HepG2 (cell line): ENCODE measurements around the gene TBCD. TPM values are rescaled to one million over a fixed set of nuclear protein-coding genes. Genes with fewer than 3 reads are reported as not detected.

ENCODE experiments used
- ASH2L ChIP-seq: fragments of 300-600, 200-600 bp; sonication (generic); IDR thresholded peaks from 2 replicates; pipeline ENCODE4 v1.7.0; 2017; ENCODE audit warnings: low read depth, mild to moderate bottlenecking, moderate library complexity, mixed read lengths, low read length; ENCODE audit not compliant: insufficient read length
- ATF2 ChIP-seq: sonication (generic); formaldehyde crosslinking; IDR thresholded peaks from 2 replicates; pipeline ENCODE4 v1.4.0; 2020; ENCODE audit warnings: missing genetic modification reagents
- DBP ChIP-seq: sonication (generic); formaldehyde crosslinking; IDR thresholded peaks from 2 replicates; pipeline ENCODE4 v1.4.0; 2020; ENCODE audit warnings: missing genetic modification reagents; ENCODE audit errors: not compliant biosample characterization
- GATAD1 ChIP-seq: IDR thresholded peaks from 2 replicates; pipeline ENCODE4 v1.6.1; 2016; ENCODE audit warnings: missing genetic modification reagents, missing compliant biosample characterization
- GTF2F1 ChIP-seq: fragments of 150-350 bp; IDR thresholded peaks from 2 replicates; pipeline ENCODE4 v1.6.1; 2014; ENCODE audit warnings: low read length
- KLF16 ChIP-seq, 2 experiments: sonication (generic) in 1 of 2; formaldehyde crosslinking in 1 of 2; IDR thresholded peaks; 2 replicates each; pipeline versions ENCODE4 v1.6.1 to v1.8.0; 2016 to 2023; ENCODE audit warnings: missing genetic modification reagents in 2 of 2, missing compliant biosample characterization in 1 of 2
- MBNL3 ChIP-seq: fragments of 250-450 bp; sonication (Bioruptor Pico); conservative IDR thresholded peaks from 2 replicates; pipeline ENCODE4 v1.8.0; 2022; ENCODE audit warnings: mild to moderate bottlenecking, inconsistent platforms
- SYNCRIP ChIP-seq: fragments of 200-400 bp; formaldehyde crosslinking; IDR thresholded peaks from 2 replicates; pipeline ENCODE4 v1.6.1; 2018; ENCODE audit warnings: mild to moderate bottlenecking, low read depth, low read length; ENCODE audit not compliant: insufficient read depth
- TAF1 ChIP-seq: sonication (generic); formaldehyde crosslinking; IDR thresholded peaks from 2 replicates; pipeline ENCODE4 v1.4.0; 2020; ENCODE audit warnings: missing genetic modification reagents
- YY1 ChIP-seq: IDR thresholded peaks from 2 replicates; pipeline ENCODE4 v1.6.1; 2011; ENCODE audit warnings: low read length, low read depth, moderate library complexity, mild to moderate bottlenecking; ENCODE audit not compliant: insufficient read depth, insufficient replicate concordance
- ZNF839 ChIP-seq: sonication (generic); formaldehyde crosslinking; IDR thresholded peaks from 2 replicates; pipeline ENCODE4 v1.4.0; 2020; ENCODE audit warnings: missing genetic modification reagents, mild to moderate bottlenecking, borderline replicate concordance
- polyA plus RNA-seq, 8 experiments: library from polyadenylated mRNA; depleted of rRNA in 3 of 8; stranded (reverse) in 7 of 8; unstranded in 1 of 8; fragments of >200 nt; fragmentation: Illumina TruSeq in 4 of 8; extraction: Trizol in 4 of 8; gene quantifications; 2 replicates each; pipeline versions ENCODE4 v1.2.1 to v1.2.3, GENCODE V29; 2011 to 2016; ENCODE audit warnings: low read depth in 4 of 8, missing spikeins in 1 of 8, mixed read lengths in 1 of 8; ENCODE audit not compliant: insufficient read depth in 1 of 8
- total RNA-seq, 5 experiments: library from RNA; depleted of rRNA; stranded (reverse); fragments of >200 nt; fragmentation: Illumina TruSeq; extraction: Trizol; gene quantifications; 2 replicates each; pipeline ENCODE4 v1.2.3, GENCODE V29; 2016; ENCODE audit warnings: low read depth in 1 of 5
- TF ChIP-seq, protein P1 (sequence below): IDR thresholded peaks from 2 replicates; pipeline ENCODE4 v1.6.1; 2016; ENCODE audit warnings: low read depth, control low read depth
- TF ChIP-seq, protein P2 (sequence below): sonication (generic); formaldehyde crosslinking; IDR thresholded peaks from 2 replicates; pipeline ENCODE4 v1.4.0; 2020; ENCODE audit warnings: missing genetic modification reagents, borderline replicate concordance
- TF ChIP-seq, protein P3 (sequence below): sonication (generic); formaldehyde crosslinking; IDR thresholded peaks from 2 replicates; pipeline ENCODE4 v1.9.0; 2021; ENCODE audit warnings: mild to moderate bottlenecking, missing genetic modification reagents

The TBCD gene
- total and polyA plus RNA-seq, 2 of the 13 experiments (the other 11 are each of a cell fraction or from before 2014, with no cell fraction given): 33.9 to 54.8 TPM

DNA sequence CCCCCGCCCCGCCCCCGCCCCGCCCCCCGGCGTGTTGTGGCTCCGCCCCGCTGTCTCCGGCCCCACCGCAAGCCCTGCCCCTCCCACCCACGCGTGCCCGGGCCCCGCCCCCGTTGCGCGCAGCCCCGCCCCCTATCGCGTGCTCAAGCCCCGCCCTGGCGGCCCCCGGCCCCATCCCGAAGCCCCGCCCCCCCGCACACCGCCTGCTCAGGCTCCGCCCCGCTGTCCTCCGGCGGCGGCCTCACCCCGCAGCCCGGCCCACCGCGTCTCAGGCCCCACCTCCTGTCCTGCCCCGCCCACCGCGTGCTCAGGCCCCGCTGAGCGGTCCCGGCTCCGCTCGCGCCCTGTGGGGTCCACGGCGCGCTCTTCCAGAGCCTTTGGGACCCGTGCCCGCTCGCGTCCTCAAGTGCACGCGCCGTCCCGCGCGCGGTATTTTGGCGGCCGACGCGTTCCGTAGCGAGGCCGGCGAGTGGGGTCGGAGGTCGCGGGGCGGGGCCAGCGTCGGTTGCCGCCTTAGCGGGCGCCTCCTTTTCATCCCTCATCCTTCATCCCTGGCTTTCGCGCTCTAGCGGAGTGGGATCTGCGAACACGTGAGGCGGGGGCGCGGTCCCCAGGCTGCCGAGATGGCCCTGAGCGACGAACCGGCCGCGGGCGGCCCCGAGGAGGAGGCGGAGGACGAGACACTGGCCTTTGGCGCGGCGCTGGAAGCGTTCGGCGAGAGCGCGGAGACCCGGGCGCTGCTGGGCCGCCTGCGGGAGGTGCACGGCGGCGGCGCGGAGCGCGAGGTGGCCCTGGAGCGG, at the start of gene TBCD (continued):
- TF ChIP-seq ATF2 (CRISPR knock-in tag) (peak; percentile 91), KLF16 (CRISPR knock-in tag; IDR thresholded peaks at IDR 0.05) (peak in 1 of 2 experiments; percentile 94; a peak in 1 of 4 replicates), ZNF839 (CRISPR knock-in tag) (peak; percentile 97; the same call in 1 of the 2 replicates), GTF2F1 (no peak), GATAD1 (CRISPR knock-in tag) (peak; percentile 93), YY1 (peak; percentile 73), MBNL3 (no peak), TAF1 (CRISPR knock-in tag) (peak; percentile 55; the same call in 1 of the 2 replicates), ASH2L (peak; percentile 91), SYNCRIP (no peak), DBP (CRISPR knock-in tag) (no peak)
- TF ChIP-seq, protein P1, sequence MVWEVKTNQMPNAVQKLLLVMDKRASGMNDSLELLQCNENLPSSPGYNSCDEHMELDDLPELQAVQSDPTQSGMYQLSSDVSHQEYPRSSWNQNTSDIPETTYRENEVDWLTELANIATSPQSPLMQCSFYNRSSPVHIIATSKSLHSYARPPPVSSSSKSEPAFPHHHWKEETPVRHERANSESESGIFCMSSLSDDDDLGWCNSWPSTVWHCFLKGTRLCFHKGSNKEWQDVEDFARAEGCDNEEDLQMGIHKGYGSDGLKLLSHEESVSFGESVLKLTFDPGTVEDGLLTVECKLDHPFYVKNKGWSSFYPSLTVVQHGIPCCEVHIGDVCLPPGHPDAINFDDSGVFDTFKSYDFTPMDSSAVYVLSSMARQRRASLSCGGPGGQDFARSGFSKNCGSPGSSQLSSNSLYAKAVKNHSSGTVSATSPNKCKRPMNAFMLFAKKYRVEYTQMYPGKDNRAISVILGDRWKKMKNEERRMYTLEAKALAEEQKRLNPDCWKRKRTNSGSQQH (CRISPR knock-in tag): peak; percentile 97
- TF ChIP-seq, protein P2, sequence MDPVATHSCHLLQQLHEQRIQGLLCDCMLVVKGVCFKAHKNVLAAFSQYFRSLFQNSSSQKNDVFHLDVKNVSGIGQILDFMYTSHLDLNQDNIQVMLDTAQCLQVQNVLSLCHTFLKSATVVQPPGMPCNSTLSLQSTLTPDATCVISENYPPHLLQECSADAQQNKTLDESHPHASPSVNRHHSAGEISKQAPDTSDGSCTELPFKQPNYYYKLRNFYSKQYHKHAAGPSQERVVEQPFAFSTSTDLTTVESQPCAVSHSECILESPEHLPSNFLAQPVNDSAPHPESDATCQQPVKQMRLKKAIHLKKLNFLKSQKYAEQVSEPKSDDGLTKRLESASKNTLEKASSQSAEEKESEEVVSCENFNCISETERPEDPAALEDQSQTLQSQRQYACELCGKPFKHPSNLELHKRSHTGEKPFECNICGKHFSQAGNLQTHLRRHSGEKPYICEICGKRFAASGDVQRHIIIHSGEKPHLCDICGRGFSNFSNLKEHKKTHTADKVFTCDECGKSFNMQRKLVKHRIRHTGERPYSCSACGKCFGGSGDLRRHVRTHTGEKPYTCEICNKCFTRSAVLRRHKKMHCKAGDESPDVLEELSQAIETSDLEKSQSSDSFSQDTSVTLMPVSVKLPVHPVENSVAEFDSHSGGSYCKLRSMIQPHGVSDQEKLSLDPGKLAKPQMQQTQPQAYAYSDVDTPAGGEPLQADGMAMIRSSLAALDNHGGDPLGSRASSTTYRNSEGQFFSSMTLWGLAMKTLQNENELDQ (CRISPR knock-in tag): peak; percentile 79; the same call in 1 of the 2 replicates
- TF ChIP-seq, protein P3, sequence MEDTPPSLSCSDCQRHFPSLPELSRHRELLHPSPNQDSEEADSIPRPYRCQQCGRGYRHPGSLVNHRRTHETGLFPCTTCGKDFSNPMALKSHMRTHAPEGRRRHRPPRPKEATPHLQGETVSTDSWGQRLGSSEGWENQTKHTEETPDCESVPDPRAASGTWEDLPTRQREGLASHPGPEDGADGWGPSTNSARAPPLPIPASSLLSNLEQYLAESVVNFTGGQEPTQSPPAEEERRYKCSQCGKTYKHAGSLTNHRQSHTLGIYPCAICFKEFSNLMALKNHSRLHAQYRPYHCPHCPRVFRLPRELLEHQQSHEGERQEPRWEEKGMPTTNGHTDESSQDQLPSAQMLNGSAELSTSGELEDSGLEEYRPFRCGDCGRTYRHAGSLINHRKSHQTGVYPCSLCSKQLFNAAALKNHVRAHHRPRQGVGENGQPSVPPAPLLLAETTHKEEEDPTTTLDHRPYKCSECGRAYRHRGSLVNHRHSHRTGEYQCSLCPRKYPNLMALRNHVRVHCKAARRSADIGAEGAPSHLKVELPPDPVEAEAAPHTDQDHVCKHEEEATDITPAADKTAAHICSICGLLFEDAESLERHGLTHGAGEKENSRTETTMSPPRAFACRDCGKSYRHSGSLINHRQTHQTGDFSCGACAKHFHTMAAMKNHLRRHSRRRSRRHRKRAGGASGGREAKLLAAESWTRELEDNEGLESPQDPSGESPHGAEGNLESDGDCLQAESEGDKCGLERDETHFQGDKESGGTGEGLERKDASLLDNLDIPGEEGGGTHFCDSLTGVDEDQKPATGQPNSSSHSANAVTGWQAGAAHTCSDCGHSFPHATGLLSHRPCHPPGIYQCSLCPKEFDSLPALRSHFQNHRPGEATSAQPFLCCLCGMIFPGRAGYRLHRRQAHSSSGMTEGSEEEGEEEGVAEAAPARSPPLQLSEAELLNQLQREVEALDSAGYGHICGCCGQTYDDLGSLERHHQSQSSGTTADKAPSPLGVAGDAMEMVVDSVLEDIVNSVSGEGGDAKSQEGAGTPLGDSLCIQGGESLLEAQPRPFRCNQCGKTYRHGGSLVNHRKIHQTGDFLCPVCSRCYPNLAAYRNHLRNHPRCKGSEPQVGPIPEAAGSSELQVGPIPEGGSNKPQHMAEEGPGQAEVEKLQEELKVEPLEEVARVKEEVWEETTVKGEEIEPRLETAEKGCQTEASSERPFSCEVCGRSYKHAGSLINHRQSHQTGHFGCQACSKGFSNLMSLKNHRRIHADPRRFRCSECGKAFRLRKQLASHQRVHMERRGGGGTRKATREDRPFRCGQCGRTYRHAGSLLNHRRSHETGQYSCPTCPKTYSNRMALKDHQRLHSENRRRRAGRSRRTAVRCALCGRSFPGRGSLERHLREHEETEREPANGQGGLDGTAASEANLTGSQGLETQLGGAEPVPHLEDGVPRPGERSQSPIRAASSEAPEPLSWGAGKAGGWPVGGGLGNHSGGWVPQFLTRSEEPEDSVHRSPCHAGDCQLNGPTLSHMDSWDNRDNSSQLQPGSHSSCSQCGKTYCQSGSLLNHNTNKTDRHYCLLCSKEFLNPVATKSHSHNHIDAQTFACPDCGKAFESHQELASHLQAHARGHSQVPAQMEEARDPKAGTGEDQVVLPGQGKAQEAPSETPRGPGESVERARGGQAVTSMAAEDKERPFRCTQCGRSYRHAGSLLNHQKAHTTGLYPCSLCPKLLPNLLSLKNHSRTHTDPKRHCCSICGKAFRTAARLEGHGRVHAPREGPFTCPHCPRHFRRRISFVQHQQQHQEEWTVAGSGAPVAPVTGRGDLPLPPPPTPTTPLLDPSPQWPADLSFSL: no peak
